ENCODE data around the gene MAP9.
"Not testable (repeated sequence)": the region's sequence is repeated elsewhere in the genome, so short reads cannot be mapped to it uniquely, and the experiment has no call there.

The MAP9 gene

GRCh38 chr4:155342142-155342541 is 34.6 kb downstream of the MAP9 start:
- no peak for DNase-seq (ENCODE audit: low spot score)

GRCh38 chr4:155339999-155340398 is 36.8 kb downstream of the MAP9 start:
- DNase-seq (ENCODE audit: low spot score): no peak

GRCh38 chr4:155339588-155339987 is 37.2 kb downstream of the MAP9 start:
- DNase-seq (ENCODE audit: low spot score): no peak

GRCh38 chr4:155338196-155338595 is 38.6 kb downstream of the MAP9 start:
- no peak for DNase-seq (ENCODE audit: low spot score)

- DNase-seq (ENCODE audit: low spot score): no peak
Measured at GRCh38 chr4:155336242-155336641, 40.5 kb downstream of the MAP9 start.

- no peak for DNase-seq (ENCODE audit: low spot score)
Measured at GRCh38 chr4:155331478-155331877, 45.3 kb downstream of the MAP9 start.

- no peak for DNase-seq (ENCODE audit: low spot score)
Measured at GRCh38 chr4:155322782-155323181, 54.0 kb downstream of the MAP9 start.

GRCh38 chr4:155321006-155321405 is 55.8 kb downstream of the MAP9 start:
- no peak for DNase-seq (ENCODE audit: low spot score)

- DNase-seq (ENCODE audit: low spot score): no peak
Measured at GRCh38 chr4:155319516-155319915, 57.2 kb downstream of the MAP9 start.

GRCh38 chr4:155312027-155312426 is 64.7 kb downstream of the MAP9 start:
- not testable (repeated sequence) for DNase-seq (ENCODE audit: low spot score)

- no peak for DNase-seq (ENCODE audit: low spot score)
Measured at GRCh38 chr4:155307731-155308277, 69.0 kb downstream of the MAP9 start.

- DNase-seq (ENCODE audit: low spot score): no peak
Measured at GRCh38 chr4:155305619-155306018, 71.1 kb downstream of the MAP9 start.

- DNase-seq (ENCODE audit: low spot score): no peak
Measured at GRCh38 chr4:155304375-155304774, 72.4 kb downstream of the MAP9 start.

- no peak for DNase-seq (ENCODE audit: low spot score)
Measured at GRCh38 chr4:155299103-155299502, 77.7 kb downstream of the MAP9 start.

All from iPS-NIHi11 (cell line).